ENCODE measurements around the gene SSH2. TPM values are rescaled to one million over a fixed set of nuclear protein-coding genes. Genes with fewer than 3 reads are reported as not detected.

Gene SSH2
- polyA plus RNA-seq, 3 donors: 31.9 to 66.6 (median 54.0) TPM

GRCh38 chr17:29846298-29846697, 83.7 kb downstream of the SSH2 start:
- H3K9me3 ChIP-seq (replicated peaks in 1 of 2; ENCODE audit: control insufficient read depth in 1 of 2, insufficient read depth in 1 of 2, low read length in 2 of 2): no peaks in the 10 kb centered on the region
- no peaks in the 10 kb centered on the region for H4K20me1 ChIP-seq (ENCODE audit: insufficient read depth, low read length)
- no peak overlapping the region for H3K9ac ChIP-seq (ENCODE audit: insufficient read depth, low read length, poor library complexity, severe bottlenecking)
- H3K27ac ChIP-seq (ENCODE audit: low read depth in 1 of 2, low read length in 2 of 2): no peak overlapping the region
- Mint-ChIP-seq H3K27ac (no peak overlapping the region), H3K4me1 (peaks cover 20% of the 10 kb centered on the region), H3K4me3 (no peak overlapping the region), H3K27me3 (ENCODE audit: low read depth in 3 of 3) (no peaks in the 10 kb centered on the region), H3K9me3 (no peaks in the 10 kb centered on the region), H3K36me3 (peaks cover 17 to 26% of the 10 kb centered on the region in 2 donors)
- peaks cover 33% of the 10 kb centered on the region for H3K79me2 ChIP-seq (ENCODE audit: insufficient read depth, low read length)
- peaks cover 19 to 20% of the 10 kb centered on the region in 2 donors for H3K4me1 ChIP-seq (ENCODE audit: control insufficient read depth in 1 of 2, insufficient read depth in 2 of 2, low read length in 2 of 2)
- peaks cover 0 to 7% of the 10 kb centered on the region in 2 donors for H3K36me3 ChIP-seq (replicated peaks in 1 of 2; ENCODE audit: control insufficient read depth in 1 of 2, insufficient read depth in 2 of 2, low read length in 2 of 2)
- intact Hi-C loops (cut with micrococcal nuclease): no loop called here
- WGBS (ENCODE audit: insufficient coverage): no CpG with 5 or more reads among the region's 2 CpGs
- no peak for DNase-seq
- H3K27me3 ChIP-seq (ENCODE audit: control insufficient read depth in 2 of 2, insufficient read depth in 2 of 2, low read length in 2 of 2): no peaks in the 10 kb centered on the region
- no peak overlapping the region for H2AFZ ChIP-seq (ENCODE audit: insufficient read depth, low read depth, low read length, poor library complexity, severe bottlenecking)
- H3K4me2 ChIP-seq (replicated peaks; ENCODE audit: extremely low read depth, low read length, poor library complexity, severe bottlenecking): no peak overlapping the region
- no peak overlapping the region for H3K4me3 ChIP-seq (replicated peaks in 1 of 3; ENCODE audit: low read depth in 2 of 3, low read length in 3 of 3)
- no peak for TF ChIP-seq CTCF (IDR thresholded peaks at IDR 0.05)

- WGBS (ENCODE audit: insufficient coverage): no CpG with 5 or more reads among the region's 1 CpG
- no peak for DNase-seq
- no peak for TF ChIP-seq CTCF (IDR thresholded peaks at IDR 0.05)
- peaks cover 4 to 6% of the 10 kb centered on the region in 2 donors for H3K4me1 ChIP-seq (ENCODE audit: control insufficient read depth in 1 of 2, insufficient read depth in 2 of 2, low read length in 2 of 2)
- H3K36me3 ChIP-seq (replicated peaks in 1 of 2; ENCODE audit: control insufficient read depth in 1 of 2, insufficient read depth in 2 of 2, low read length in 2 of 2): peaks cover 0 to 7% of the 10 kb centered on the region in 2 donors
- no peaks in the 10 kb centered on the region for H3K9me3 Mint-ChIP-seq
- H3K27ac ChIP-seq (ENCODE audit: low read depth in 1 of 2, low read length in 2 of 2): no peak overlapping the region
- H3K36me3 Mint-ChIP-seq: peaks cover 19 to 26% of the 10 kb centered on the region in 2 donors
- H3K27me3 Mint-ChIP-seq (ENCODE audit: low read depth in 3 of 3): peaks cover 0 to 2% (median 0%) of the 10 kb centered on the region in 3 donors
- no peaks in the 10 kb centered on the region for H4K20me1 ChIP-seq (ENCODE audit: insufficient read depth, low read length)
- H3K4me2 ChIP-seq (replicated peaks; ENCODE audit: extremely low read depth, low read length, poor library complexity, severe bottlenecking): no peak overlapping the region
- no peak overlapping the region for H3K9ac ChIP-seq (ENCODE audit: insufficient read depth, low read length, poor library complexity, severe bottlenecking)
- H3K4me1 Mint-ChIP-seq: peaks cover 10% of the 10 kb centered on the region
- H3K9me3 ChIP-seq (replicated peaks in 1 of 2; ENCODE audit: control insufficient read depth in 1 of 2, insufficient read depth in 1 of 2, low read length in 2 of 2): no peaks in the 10 kb centered on the region
- no peak overlapping the region for H3K4me3 ChIP-seq (replicated peaks in 1 of 3; ENCODE audit: low read depth in 2 of 3, low read length in 3 of 3)
- no peak overlapping the region for H2AFZ ChIP-seq (ENCODE audit: insufficient read depth, low read depth, low read length, poor library complexity, severe bottlenecking)
- H3K4me3 Mint-ChIP-seq: no peak overlapping the region
- H3K79me2 ChIP-seq (ENCODE audit: insufficient read depth, low read length): peaks cover 26% of the 10 kb centered on the region
- intact Hi-C loops (cut with micrococcal nuclease): no loop called here
- no peaks in the 10 kb centered on the region for H3K27me3 ChIP-seq (ENCODE audit: control insufficient read depth in 2 of 2, insufficient read depth in 2 of 2, low read length in 2 of 2)
- no peak overlapping the region for H3K27ac Mint-ChIP-seq
These were observed 85.5 kb downstream of the SSH2 start for GRCh38 chr17:29844339-29845048.
